Sigmoid colon (tissue), 4 donors: Measurements from ENCODE around the gene SLC5A12.

ENCODE experiments used
- EP300 ChIP-seq, 4 donors: sonication (generic); formaldehyde crosslinking; IDR thresholded peaks; one replicate each; pipeline ENCODE4 v1.6.1; 2017; ENCODE audit warnings: antibody characterized with exemption in 4 of 4
- POLR2A ChIP-seq, 2 donors: fragments of 450-650 bp; IDR thresholded peaks; one replicate each; pipeline ENCODE4 v1.6.1; 2016; ENCODE audit warnings: antibody characterized with exemption in 2 of 2, mild to moderate bottlenecking in 2 of 2, moderate library complexity in 2 of 2
- POLR2AphosphoS5 ChIP-seq, 4 donors: sonication (generic); formaldehyde crosslinking; IDR thresholded peaks; one replicate each; pipeline ENCODE4 v1.6.1; 2017; ENCODE audit warnings: antibody characterized with exemption in 4 of 4
- TF ChIP-seq, protein P1 (sequence below), 4 experiments: fragments of 450-650 bp in 3 of 4; fragments of 200-600 bp in 1 of 4; IDR thresholded peaks; one replicate each; pipeline ENCODE4 v1.5.1; 2016 to 2019; ENCODE audit warnings: antibody characterized with exemption in 4 of 4, mild to moderate bottlenecking in 3 of 4, moderate library complexity in 2 of 4

DNA sequence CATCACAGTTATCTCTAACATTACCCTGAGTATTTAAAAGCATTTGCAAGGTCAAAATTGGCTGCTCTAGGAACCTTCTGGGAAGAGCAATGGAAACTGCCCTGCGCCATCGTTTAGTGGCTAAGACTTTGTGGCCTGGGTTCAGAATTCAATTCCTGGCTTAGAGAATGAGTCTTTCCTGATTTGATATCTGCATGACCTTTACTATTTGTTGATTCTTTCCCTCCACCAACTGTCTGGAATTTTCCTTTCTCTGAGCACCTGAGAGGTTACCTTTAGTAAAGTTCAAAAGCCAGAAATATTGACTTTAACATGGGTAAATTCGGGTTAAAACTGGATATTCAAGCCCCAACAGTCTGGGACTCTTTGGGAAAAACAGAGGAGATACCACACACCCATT is 43.0 kb upstream of the SLC5A12 start:
- TF ChIP-seq POLR2A (IDR thresholded peaks at IDR 0.05), result no peak
- TF ChIP-seq, protein P1, sequence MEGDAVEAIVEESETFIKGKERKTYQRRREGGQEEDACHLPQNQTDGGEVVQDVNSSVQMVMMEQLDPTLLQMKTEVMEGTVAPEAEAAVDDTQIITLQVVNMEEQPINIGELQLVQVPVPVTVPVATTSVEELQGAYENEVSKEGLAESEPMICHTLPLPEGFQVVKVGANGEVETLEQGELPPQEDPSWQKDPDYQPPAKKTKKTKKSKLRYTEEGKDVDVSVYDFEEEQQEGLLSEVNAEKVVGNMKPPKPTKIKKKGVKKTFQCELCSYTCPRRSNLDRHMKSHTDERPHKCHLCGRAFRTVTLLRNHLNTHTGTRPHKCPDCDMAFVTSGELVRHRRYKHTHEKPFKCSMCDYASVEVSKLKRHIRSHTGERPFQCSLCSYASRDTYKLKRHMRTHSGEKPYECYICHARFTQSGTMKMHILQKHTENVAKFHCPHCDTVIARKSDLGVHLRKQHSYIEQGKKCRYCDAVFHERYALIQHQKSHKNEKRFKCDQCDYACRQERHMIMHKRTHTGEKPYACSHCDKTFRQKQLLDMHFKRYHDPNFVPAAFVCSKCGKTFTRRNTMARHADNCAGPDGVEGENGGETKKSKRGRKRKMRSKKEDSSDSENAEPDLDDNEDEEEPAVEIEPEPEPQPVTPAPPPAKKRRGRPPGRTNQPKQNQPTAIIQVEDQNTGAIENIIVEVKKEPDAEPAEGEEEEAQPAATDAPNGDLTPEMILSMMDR (IDR thresholded peaks at IDR 0.05), result no peak
- no peak for TF ChIP-seq EP300 (IDR thresholded peaks at IDR 0.05)
- no peak for TF ChIP-seq POLR2AphosphoS5 (IDR thresholded peaks at IDR 0.05)
